Skin epidermis (tissue), 12 donors: Measurements from ENCODE around the gene THBS1.
A peak's percentile ranks its signal among the peaks of the same experiment; 100 is the strongest.

ENCODE experiments used
- H3K27ac ChIP-seq, 21 experiments: fragments of 200-600 bp; sonication (generic) in 11 of 21; one replicate each; pipeline ENCODE4 v1.5.0; 2020; ENCODE audit warnings: mild to moderate bottlenecking in 3 of 21, inconsistent platforms in 2 of 21, moderate library complexity in 2 of 21
- H3K4me3 ChIP-seq, 7 experiments: fragments of 200-600 bp; sonication (generic) in 2 of 7; one replicate each; pipeline ENCODE4 v1.5.0; 2020; ENCODE audit warnings: inconsistent platforms in 2 of 7, mild to moderate bottlenecking in 2 of 7, moderate library complexity in 1 of 7

THBS1 gene

GRCh38 chr15:39586387-39587095 is 5.7 kb downstream of the THBS1 start:
- H3K4me3 ChIP-seq: no peak overlapping the region

GRCh38 chr15:39587096-39587721 is 6.3 kb downstream of the THBS1 start:
- H3K4me3 ChIP-seq: no peak overlapping the region
- peak overlapping the region in 1 of 21 experiments; percentile 12 for H3K27ac ChIP-seq

More at GRCh38 chr15:39586387-39587095, 5.7 kb downstream of the THBS1 start:
- H3K27ac ChIP-seq: peak overlapping the region in 1 of 21 experiments; percentile 12

DNA sequence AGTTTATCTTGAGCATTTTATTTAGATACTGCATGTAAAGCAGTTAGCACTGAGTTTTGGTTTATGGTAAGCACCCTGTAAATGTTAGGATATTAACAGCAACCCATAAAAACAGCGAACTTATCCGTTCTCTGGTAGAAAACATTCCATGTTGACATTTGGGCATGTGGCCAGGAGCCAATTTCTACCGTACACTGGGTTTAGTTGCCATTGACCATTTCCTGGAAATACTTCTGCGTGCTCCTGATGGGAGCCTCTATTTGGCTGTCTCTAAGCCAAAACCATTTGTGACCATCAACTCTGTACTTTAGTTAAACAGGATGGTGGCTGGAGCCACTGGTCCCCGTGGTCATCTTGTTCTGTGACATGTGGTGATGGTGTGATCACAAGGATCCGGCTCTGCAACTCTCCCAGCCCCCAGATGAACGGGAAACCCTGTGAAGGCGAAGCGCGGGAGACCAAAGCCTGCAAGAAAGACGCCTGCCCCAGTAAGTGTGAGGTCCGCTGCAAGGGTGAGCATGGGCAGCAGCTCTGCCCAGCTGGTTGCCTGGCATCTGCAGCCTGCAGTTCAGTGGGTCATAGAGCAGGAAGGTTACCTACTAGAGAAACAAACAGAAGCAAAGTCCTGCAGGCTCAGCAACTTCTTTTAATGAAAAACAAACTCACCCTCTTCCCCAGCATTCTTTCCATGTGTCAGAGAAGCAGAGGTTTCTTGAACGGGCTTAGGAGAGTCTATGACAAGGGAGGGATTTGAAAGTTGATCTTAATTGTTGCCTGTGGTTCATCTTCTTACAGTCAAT is 7.1 kb downstream of the THBS1 start:
- no peak overlapping the region for H3K27ac ChIP-seq
- H3K4me3 ChIP-seq: no peak overlapping the region

- no peak overlapping the region for H3K27ac ChIP-seq
- no peak overlapping the region for H3K4me3 ChIP-seq
Observed at GRCh38 chr15:39588531-39589192, 7.8 kb downstream of the THBS1 start.

GRCh38 chr15:39589193-39589814 is 8.4 kb downstream of the THBS1 start:
- Histone ChIP-seq H3K27ac (no peak overlapping the region), H3K4me3 (no peak overlapping the region)

GRCh38 chr15:39589815-39590644 is 9.2 kb downstream of the THBS1 start:
- Histone ChIP-seq H3K4me3 (no peak overlapping the region), H3K27ac (no peak overlapping the region)

GRCh38 chr15:39591141-39591895 is 10.4 kb downstream of the THBS1 start:
- H3K27ac ChIP-seq: no peak overlapping the region
- no peak overlapping the region for H3K4me3 ChIP-seq

GRCh38 chr15:39591896-39592315 is 11.0 kb downstream of the THBS1 start:
- Histone ChIP-seq H3K4me3 (no peak overlapping the region), H3K27ac (no peak overlapping the region)

DNA sequence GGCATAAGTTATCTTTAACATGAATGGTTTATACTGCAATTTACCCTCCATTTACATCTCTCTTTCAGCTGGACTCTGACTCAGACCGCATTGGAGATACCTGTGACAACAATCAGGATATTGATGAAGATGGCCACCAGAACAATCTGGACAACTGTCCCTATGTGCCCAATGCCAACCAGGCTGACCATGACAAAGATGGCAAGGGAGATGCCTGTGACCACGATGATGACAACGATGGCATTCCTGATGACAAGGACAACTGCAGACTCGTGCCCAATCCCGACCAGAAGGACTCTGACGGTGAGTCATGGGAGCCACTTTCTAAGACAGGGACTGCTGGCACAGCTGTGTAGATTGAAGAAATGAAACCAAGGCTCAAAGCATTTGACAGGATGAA is 11.6 kb downstream of the THBS1 start:
- H3K27ac ChIP-seq: no peak overlapping the region

GRCh38 chr15:39593071-39593655 is 12.3 kb downstream of the THBS1 start:
- H3K4me3 ChIP-seq: no peak overlapping the region
- no peak overlapping the region for H3K27ac ChIP-seq

More for the DNA sequence above, 11.6 kb downstream of the THBS1 start:
- H3K4me3 ChIP-seq: no peak overlapping the region

DNA sequence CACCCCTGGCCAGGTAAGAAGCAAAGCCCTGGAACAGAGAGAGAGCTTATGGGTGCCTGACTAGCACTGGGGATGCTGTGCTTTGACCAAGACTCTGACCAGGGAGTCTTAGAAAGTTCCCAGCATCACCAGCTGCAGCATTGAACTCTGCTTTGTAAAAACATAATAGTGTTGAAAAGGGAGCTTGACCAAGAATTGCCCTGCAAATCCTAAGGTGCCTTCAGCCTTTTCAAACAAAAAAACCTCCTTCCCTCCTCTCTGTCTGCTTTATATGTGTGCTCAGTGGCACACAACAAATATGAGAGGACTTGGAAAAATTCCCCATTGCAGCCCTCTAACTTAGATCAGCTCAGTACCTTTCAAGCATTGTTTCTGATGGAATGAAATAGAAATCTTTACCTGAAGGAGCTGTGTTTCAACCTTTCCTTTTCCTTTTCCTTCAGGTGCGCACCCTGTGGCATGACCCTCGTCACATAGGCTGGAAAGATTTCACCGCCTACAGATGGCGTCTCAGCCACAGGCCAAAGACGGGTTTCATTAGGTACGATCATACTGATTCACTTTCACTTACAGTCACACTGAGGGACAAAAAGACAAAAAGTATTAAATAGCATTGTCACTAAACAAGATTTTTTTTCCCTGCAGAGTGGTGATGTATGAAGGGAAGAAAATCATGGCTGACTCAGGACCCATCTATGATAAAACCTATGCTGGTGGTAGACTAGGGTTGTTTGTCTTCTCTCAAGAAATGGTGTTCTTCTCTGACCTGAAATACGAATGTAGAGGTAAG is 13.0 kb downstream of the THBS1 start:
- H3K27ac ChIP-seq: no peak overlapping the region
- H3K4me3 ChIP-seq: no peak overlapping the region

DNA sequence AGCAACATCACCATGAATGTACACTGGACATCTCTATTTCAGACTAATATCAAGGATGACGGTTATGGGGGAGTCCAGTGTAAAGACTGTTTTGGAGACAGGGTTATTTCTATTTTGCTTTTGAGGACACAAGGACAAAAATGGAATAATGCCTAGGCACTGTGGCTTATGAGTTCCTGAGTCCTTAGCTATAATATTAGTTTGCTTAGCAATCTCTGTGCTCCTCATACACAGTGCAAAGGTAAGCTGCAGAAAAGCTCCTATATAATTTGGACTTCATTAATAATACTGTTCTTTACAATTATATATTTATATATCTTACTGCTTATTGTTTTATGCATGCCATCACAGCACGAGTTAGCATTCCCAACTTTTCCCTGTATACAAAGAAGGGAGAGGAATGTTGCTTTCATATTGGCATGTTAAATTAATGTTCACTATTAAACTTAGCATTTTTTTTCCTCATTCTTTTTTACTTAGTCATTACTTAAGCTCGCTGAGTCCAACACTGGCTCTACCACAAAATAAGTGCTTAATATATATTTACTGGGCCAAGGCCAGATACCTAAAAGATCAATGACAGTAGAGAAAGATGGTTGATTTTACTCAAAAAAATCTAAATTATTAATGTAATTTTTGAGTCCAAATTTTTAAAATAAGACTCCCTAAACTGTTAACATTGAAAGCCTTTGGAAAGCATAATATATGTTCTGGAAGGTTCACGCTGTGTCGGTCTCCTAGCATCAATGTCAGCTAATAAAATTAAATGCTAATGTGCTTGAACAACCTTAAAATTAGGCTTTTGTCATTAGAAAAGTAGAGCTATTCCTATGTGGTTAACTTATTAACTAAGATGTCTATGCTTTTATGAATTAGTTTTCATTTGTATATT is 13.8 kb downstream of the THBS1 start:
- Histone ChIP-seq H3K27ac (no peak overlapping the region), H3K4me3 (no peak overlapping the region)

- H3K27ac ChIP-seq: no peak overlapping the region
- H3K4me3 ChIP-seq: no peak overlapping the region
Observed at GRCh38 chr15:39595338-39596221, 14.7 kb downstream of the THBS1 start.

DNA sequence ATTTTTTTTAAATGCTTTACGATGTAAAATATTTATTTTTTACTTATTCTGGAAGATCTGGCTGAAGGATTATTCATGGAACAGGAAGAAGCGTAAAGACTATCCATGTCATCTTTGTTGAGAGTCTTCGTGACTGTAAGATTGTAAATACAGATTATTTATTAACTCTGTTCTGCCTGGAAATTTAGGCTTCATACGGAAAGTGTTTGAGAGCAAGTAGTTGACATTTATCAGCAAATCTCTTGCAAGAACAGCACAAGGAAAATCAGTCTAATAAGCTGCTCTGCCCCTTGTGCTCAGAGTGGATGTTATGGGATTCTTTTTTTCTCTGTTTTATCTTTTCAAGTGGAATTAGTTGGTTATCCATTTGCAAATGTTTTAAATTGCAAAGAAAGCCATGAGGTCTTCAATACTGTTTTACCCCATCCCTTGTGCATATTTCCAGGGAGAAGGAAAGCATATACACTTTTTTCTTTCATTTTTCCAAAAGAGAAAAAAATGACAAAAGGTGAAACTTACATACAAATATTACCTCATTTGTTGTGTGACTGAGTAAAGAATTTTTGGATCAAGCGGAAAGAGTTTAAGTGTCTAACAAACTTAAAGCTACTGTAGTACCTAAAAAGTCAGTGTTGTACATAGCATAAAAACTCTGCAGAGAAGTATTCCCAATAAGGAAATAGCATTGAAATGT is 15.6 kb downstream of the THBS1 start:
- H3K27ac ChIP-seq: no peak overlapping the region
- H3K4me3 ChIP-seq: no peak overlapping the region
